Muscle of leg (tissue), 11 donors: ENCODE measurements around the gene APBA2. TPM values are rescaled to one million over a fixed set of nuclear protein-coding genes. Genes with fewer than 3 reads are reported as not detected.

Source experiments
- DNase-seq: peaks from one replicate; pipeline ENCODE4 v3.0.0; 2013
- H3K27ac ChIP-seq: one replicate; pipeline ENCODE4 v1.5.1; 2013; ENCODE audit warnings: mild to moderate bottlenecking, low read length, control low read depth
- H3K27me3 ChIP-seq: one replicate; pipeline ENCODE4 v1.6.1; 2013; ENCODE audit warnings: low read length; ENCODE audit not compliant: control insufficient read depth, insufficient read depth
- H3K36me3 ChIP-seq: one replicate; pipeline ENCODE4 v1.6.1; 2013; ENCODE audit warnings: low read length; ENCODE audit not compliant: control insufficient read depth, insufficient read depth
- H3K4me1 ChIP-seq: one replicate; pipeline ENCODE4 v1.6.1; 2013; ENCODE audit warnings: low read length; ENCODE audit not compliant: control insufficient read depth, insufficient read depth
- H3K4me3 ChIP-seq: one replicate; pipeline ENCODE4 v1.5.1; 2013; ENCODE audit warnings: low read length, control low read depth
- H3K9me3 ChIP-seq: replicated peaks from 2 replicates; pipeline ENCODE4 v1.6.1; 2013; ENCODE audit warnings: low read depth, low read length; ENCODE audit not compliant: control insufficient read depth
- WGBS: methylation state at CpG from one replicate; pipeline ENCODE4 v1.1.5; 2013; ENCODE audit warnings: missing lambda C conversion rate; ENCODE audit not compliant: insufficient coverage; 5-methylcytosine and 5-hydroxymethylcytosine counted together
- polyA plus RNA-seq, 8 donors: library from polyadenylated mRNA; unstranded; fragments of 120-200 nt; gene quantifications; one replicate each; pipeline versions ENCODE4 v1.2.1 to v1.2.3, GENCODE V29; 2013; ENCODE audit warnings: inconsistent platforms in 1 of 8, low replicate concordance in 1 of 8; ENCODE audit not compliant: insufficient read length in 8 of 8, insufficient read depth in 1 of 8
- total RNA-seq: library from RNA; stranded (reverse); fragments of 120-200 nt; gene quantifications from one replicate; pipeline ENCODE4 v1.2.4, GENCODE V29; 2013

APBA2 gene
- total and polyA plus RNA-seq, 9 donors, result 4.0 to 9.7 (median 5.7) TPM

GRCh38 chr15:28901987-28902745 is 16.4 kb downstream of the APBA2 start:
- H3K27ac ChIP-seq, result no peak overlapping the region
- H3K4me1 ChIP-seq, result peaks cover 4% of the 10 kb centered on the region
- H3K36me3 ChIP-seq, result no peaks in the 10 kb centered on the region
- no peaks in the 10 kb centered on the region for H3K27me3 ChIP-seq
- no peak overlapping the region for H3K4me3 ChIP-seq
- 87% methylated on average over 9 of the region's 14 CpGs for WGBS
- H3K9me3 ChIP-seq, result no peaks in the 10 kb centered on the region
- no peak for DNase-seq

GRCh38 chr15:28902856-28903255 is 17.1 kb downstream of the APBA2 start:
- Histone ChIP-seq H3K36me3 (no peaks in the 10 kb centered on the region), H3K27me3 (no peaks in the 10 kb centered on the region), H3K4me3 (no peak overlapping the region), H3K4me1 (peaks cover 4% of the 10 kb centered on the region), H3K27ac (no peak overlapping the region), H3K9me3 (no peaks in the 10 kb centered on the region)
- 94% methylated on average over 4 of the region's 5 CpGs for WGBS
- no peak for DNase-seq

GRCh38 chr15:28903555-28903954 is 17.8 kb downstream of the APBA2 start:
- WGBS, result 66% methylated on average over 5 of the region's 8 CpGs

DNA sequence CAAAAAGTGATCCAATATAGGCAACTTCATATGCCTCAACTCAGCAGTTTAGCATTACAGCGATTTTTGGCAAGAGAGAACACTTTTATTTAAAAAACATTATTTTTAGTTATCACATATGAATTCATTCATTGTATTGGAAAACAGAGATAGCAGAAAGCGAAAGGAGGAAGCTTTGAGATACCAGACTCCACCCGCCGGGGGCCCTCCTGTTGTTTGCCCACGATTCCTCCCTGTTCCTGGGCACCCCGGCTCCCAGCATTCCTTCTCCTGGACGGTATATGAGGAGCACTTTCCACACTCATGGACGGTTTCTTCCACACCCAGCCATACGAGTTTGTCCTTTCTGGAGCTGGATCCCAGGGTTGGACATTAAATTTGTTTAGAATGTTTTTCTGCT is 18.2 kb downstream of the APBA2 start:
- Histone ChIP-seq H3K27ac (no peak overlapping the region), H3K27me3 (no peaks in the 10 kb centered on the region), H3K9me3 (no peaks in the 10 kb centered on the region), H3K4me1 (peaks cover 4% of the 10 kb centered on the region), H3K4me3 (no peak overlapping the region), H3K36me3 (no peaks in the 10 kb centered on the region)
- WGBS, result 65% methylated on average over 5 of the region's 9 CpGs
- DNase-seq, result no peak

More at GRCh38 chr15:28903555-28903954, 17.8 kb downstream of the APBA2 start:
- Histone ChIP-seq H3K4me1 (peaks cover 4% of the 10 kb centered on the region), H3K9me3 (no peaks in the 10 kb centered on the region), H3K4me3 (no peak overlapping the region), H3K27ac (no peak overlapping the region), H3K27me3 (no peaks in the 10 kb centered on the region), H3K36me3 (no peaks in the 10 kb centered on the region)
- no peak for DNase-seq

DNA sequence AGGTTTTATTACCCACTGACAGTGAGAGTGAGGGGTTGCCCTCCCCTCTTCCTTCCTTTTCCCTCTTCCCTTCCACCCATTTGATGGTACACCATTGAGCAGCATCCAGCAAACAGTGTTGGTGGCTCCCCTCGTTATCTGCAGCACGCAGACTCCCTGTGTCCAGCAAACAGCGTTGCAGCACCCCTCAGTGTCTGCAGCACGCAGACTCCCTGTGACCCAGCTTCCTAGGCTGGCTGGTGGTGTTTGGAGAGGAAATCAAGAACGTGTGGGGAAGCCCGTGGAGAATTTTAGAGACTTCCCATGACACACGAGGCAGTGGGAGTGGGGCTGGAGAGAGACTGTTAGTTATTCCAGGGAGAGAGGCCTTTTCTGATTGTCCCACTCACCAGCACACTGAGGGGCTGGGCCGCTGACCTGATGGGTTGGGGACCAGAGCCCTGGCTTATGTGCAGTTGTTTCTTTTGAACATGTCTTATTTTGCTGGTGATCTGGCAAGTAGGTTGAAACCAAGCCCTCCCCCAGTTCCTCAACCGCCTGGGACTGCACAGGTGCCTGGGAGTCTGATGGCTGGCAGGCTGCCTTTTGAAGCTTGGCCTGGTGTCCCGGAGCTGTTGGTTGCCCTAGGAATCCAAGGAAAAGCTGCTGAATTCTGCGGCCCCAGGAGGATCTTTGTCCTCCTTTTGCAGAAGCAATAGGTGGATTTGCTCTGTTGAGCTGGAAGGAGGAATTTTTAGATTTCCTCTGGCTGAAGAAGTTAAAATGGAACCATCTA is 19.0 kb downstream of the APBA2 start:
- Histone ChIP-seq H3K36me3 (no peaks in the 10 kb centered on the region), H3K4me1 (peaks cover 4% of the 10 kb centered on the region), H3K27ac (no peak overlapping the region), H3K4me3 (no peak overlapping the region), H3K9me3 (no peaks in the 10 kb centered on the region), H3K27me3 (no peaks in the 10 kb centered on the region)
- 35% methylated on average over 5 of the region's 11 CpGs for WGBS
- DNase-seq, result no peak

GRCh38 chr15:28907338-28907960 is 21.7 kb downstream of the APBA2 start:
- Histone ChIP-seq H3K4me1 (peaks cover 4% of the 10 kb centered on the region), H3K27me3 (no peaks in the 10 kb centered on the region), H3K27ac (no peak overlapping the region), H3K36me3 (no peaks in the 10 kb centered on the region), H3K4me3 (no peak overlapping the region), H3K9me3 (no peaks in the 10 kb centered on the region)
- 79% methylated on average over 6 of the region's 11 CpGs for WGBS
- DNase-seq, result no peak

GRCh38 chr15:28909958-28910500 is 24.3 kb downstream of the APBA2 start:
- Histone ChIP-seq H3K27ac (no peak overlapping the region), H3K4me3 (no peak overlapping the region), H3K27me3 (no peaks in the 10 kb centered on the region), H3K9me3 (no peaks in the 10 kb centered on the region), H3K36me3 (no peaks in the 10 kb centered on the region), H3K4me1 (no peaks in the 10 kb centered on the region)
- WGBS, result 65% methylated on average over 4 of the region's 7 CpGs
- no peak for DNase-seq

- DNase-seq, result peak; percentile 46
- 55% methylated on average over 2 of the region's 8 CpGs for WGBS
- no peaks in the 10 kb centered on the region for H3K9me3 ChIP-seq
Measured at GRCh38 chr15:28911310-28911931, 25.6 kb downstream of the APBA2 start.

GRCh38 chr15:28912422-28912821 is 26.6 kb downstream of the APBA2 start:
- H3K4me3 ChIP-seq, result no peak overlapping the region
- no peaks in the 10 kb centered on the region for H3K27me3 ChIP-seq
- H3K36me3 ChIP-seq, result no peaks in the 10 kb centered on the region
- H3K27ac ChIP-seq, result no peak overlapping the region
- 75% methylated on average over 2 of the region's 2 CpGs for WGBS
- H3K9me3 ChIP-seq, result no peaks in the 10 kb centered on the region
- DNase-seq, result no peak
- H3K4me1 ChIP-seq, result no peaks in the 10 kb centered on the region

More at GRCh38 chr15:28911310-28911931, 25.6 kb downstream of the APBA2 start:
- Histone ChIP-seq H3K36me3 (no peaks in the 10 kb centered on the region), H3K4me3 (no peak overlapping the region), H3K4me1 (no peaks in the 10 kb centered on the region), H3K27me3 (no peaks in the 10 kb centered on the region), H3K27ac (no peak overlapping the region)
